Islet of Langerhans (tissue), 1 donor: ENCODE results near the gene GRIP2.

Experiments used
- FAIRE-seq: peaks from one replicate; lab custom pipeline; 2011; peaks lifted over from hg19 to GRCh38; lab: Jason Lieb, UNC

GRIP2 gene

DNA sequence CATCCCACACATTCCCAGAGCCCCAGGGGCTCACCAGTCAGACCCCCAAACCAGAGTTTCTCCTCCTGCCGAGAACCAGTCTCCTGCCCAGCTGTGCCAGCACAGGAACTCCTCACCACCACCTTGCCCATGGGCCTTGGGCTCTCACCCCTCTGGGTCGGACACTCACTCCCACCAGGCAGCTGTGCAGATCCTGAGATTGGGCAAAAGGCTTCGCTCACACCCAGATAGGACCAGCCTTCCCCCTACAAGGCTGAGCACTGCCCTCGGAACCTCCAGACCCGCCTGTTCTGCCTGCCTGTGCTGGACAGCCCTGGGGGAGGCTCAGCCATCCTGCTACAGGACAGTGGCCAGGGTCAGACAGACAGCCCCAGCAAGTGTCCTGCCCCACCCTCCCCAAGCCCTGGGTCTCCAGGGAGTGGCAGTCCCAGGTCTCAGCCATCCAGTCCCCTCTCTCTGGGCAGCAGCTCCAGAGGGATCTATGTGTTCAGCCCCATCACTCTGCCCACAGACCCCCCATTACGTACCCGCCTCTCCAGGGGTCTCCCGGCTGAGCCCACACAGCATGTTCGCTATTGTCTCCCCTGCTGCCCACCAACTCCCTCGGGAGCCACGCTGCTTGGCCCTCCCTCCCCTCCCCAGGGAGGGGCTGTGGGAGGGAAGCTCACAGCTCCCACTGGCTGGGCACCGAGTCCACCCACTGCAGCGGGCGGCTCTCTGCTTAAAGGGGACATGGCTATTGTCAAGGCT is at the start of gene GRIP2:
TSS of gene GRIP2 (minus strand) at position 601 of the 750 bp plus-strand sequence. CDS start at position 567, 34 bp downstream.
- FAIRE-seq: no peak

DNA sequence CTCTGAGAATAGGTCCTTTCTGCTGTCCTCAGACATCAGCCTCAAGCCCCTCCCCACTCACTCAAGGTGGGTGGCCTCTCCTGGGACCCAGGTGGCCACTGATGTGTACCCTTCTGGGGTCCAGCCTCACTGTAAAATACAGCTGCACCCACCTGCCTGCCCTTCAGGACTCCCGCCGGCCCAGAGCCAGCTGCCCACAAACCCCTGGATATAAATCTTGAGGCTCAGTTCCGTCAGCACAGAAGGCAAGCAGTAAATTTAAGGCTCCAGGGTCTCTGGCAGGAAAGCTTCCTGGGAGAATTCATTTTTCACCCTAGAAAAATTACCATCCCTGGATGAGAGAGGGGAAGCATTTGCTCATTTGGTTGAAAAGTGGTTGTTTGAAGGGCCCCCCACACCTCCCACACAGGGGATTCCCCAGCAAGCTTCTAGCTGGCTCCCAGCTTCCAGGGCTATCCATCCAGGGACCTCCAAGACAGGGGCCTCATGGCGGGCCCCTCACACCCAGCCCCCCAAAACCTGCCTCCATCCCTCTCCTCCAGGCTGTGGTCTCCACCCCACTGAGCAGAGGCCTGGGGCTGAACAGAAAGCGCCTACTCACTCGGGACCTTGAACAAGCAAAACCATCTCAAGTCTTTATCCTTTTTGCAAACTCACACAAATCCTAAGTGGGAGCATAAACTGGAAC is 48.4 kb upstream of the GRIP2 start:
- FAIRE-seq: no peak

DNA sequence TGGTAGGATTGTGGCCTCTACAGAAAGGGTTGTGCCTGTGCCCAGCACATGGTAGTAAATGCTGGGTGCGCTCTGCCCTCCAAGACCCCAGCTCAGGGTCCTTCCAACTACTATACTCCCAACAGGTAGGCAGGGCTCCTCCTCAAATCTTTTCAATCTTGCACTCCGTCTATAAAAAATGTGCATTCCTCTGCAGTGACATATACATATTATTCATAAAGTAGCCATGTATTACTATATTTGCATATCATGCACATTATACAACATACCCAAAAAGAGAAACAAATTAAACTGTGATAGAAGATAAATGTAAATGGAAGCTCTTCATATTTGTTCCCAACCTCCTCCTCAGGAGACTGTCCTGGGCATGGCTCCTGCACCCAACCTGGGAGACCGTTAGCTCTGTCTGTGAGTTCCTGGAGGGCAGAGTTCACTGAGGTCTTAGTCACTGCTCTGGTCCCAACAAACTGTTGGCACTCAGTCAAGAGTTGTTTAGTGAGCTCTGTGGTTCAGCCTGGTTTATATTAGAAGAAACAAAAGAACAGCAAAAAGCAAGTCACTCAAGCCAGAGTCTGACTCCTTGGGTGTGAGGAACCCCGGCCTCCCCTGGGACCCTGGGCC is 47.7 kb upstream of the GRIP2 start:
- no peak for FAIRE-seq

DNA sequence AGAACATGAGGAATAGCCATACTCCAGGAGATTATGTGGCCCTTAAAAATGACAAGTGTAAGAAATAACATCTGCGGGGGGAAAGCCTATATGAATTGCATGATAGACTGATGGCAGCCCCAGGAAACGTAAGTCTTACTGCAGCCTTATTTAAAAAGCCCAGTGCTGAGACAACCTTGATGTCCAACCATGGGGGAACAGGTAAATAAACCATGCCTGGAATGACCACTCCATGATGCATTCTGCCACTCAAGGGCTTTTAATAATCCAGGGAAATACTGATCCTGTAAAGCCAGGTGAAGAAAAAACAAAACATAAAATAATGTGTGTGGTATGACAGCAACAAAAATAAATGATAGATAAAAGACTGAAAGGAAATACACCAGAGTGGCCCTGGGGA is 46.5 kb upstream of the GRIP2 start:
- FAIRE-seq: no peak

DNA sequence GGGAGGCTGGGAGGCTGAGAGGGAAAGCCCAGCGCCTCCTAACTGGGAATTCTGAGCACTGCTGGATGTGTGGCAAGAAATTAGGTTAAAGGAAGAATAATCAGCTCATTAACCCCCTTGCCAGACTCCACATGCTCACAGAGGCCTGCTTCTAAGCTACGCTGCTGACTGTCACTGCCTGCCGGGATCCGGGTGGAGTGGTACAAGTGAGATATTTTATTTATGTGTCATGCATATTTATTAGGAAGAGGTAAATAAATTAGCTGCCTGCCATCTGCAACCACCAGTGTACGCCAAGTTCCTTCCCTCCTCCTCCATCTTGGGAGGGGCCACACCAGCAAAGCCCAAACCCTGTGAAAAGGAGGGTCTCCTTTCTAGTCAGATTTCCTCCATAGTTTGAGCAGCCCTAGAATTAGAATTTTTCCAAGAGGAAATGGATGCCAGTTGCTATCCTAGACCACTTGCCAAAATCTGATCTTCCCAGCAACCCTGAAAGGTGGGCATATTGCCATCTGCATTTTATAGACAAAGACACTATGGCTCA is 43.5 kb upstream of the GRIP2 start:
- FAIRE-seq: no peak

GRCh38 chr3:14582045-14582410 is 41.9 kb upstream of the GRIP2 start:
- FAIRE-seq: no peak

DNA sequence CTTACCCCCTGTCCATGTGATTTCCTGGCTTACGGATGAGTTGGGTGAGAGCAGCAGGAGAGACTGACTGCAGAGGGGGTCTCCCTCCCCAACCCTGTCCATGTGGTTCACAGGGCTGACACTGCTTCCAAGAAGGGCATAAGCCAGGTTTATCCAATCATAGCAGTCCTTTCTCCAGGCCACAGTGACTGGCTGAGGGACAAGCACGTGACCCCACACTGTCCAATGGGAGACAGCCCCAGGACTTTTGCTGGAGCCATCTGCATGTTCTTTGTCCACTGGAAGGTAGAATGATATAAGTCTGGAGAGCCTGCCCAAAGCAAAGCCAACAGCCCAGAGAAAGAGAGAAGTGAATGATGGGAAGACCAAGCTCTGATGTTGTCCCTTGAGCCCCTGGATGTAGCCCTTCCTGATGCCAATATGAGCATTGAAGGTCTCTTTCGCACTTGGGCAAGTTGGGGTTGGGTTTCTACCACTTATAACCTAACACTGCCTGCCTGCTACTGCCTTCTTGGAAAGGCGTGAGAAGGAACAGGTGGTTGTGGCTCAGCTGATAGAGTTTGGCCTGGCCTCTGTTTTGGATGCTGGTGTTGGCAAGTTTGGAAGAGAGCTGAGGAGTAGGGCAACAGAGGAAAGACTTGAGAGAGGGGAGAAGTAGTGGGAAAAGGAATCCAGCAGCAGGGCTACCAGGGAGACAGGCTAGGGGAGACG is 41.3 kb upstream of the GRIP2 start:
- FAIRE-seq: no peak

- no peak for FAIRE-seq
Observed at GRCh38 chr3:14577897-14578296, 37.8 kb upstream of the GRIP2 start.

DNA sequence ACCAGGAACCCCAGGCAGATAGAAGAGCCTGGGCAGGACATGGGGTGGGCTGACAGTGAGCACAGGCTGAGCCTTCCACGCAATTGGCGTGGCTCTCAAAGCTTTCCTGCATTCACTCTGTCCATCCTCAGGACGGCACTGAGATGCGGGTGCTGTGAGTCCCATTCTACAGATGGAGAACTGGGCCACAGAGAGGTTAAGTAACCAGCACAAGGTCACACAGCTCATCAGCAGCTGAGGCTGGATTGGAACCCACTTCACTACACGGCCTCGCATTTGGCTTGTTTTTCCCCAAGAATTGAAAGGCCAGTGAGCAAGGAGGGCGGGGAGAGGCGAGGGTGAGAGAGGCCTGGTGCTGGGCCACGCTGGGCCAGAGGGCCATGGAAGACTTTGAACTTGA is 36.0 kb upstream of the GRIP2 start:
- no peak for FAIRE-seq

- FAIRE-seq: no peak
Observed at GRCh38 chr3:14574183-14574582, 34.0 kb upstream of the GRIP2 start.

GRCh38 chr3:14573706-14574105 is 33.6 kb upstream of the GRIP2 start:
- no peak for FAIRE-seq

GRCh38 chr3:14570864-14571263 is 30.7 kb upstream of the GRIP2 start:
- no peak for FAIRE-seq

DNA sequence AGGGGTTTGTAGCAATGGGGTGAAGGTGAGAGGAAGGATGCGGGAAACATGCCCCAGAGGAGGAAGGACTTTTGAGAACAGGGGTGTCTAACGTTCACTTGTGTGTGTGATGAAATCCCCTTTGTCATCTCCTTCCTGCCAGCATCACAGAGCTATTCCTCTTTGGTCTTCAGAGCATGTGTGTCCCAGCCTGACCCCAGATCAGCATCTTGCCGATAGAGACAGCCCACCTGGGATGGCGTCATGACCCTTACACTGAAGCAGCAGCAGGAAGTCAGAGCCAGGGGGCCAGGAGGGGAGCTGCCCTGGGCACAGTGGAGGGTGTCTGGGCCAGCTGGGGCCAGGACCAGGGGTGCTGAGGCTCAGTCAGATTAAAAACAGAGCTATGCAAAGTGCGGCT is 29.9 kb upstream of the GRIP2 start:
- no peak for FAIRE-seq

DNA sequence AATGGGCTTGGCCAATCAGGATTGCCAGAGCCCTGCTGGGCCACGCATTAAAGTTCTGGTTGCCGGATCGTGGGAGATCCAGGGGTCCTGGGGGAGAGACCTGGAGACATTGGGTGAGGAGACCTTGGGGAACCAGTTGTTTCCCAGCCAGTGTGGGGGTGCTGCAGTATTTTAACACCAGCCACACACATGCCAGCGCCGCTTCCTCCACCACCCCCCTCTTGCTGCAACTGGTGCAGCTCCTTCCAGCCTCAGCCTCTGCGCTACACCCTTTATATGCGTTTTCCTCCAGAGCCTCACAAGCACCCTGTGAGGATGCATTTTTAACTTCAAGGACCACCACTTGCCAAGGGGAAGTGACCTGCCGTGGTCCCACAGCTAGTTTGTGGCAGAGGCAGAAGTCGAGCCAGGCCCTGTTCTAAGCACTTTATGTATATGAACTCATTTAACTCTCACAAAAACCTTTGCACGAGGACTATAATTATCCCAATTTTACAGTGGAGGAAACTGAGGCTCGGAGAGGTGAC is 29.4 kb upstream of the GRIP2 start:
- no peak for FAIRE-seq

DNA sequence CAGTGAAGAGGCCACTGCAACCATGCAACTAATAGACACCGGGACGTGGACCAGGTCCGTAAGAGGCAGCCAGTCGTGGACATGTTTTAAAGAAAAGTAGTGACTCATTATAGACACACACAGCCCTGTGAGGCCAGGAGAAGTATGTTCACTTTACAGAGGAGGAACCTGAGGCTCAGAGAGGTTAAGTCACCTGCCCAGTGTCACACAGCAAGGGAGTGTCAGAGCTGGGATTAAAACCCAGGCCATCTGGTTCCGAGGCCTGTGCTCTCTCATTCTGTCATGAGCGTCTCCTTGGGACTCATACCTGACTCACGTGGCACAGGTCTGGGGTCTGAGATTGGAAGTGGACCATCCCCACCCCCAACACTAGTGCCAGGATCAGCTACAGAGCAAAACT is 28.1 kb upstream of the GRIP2 start:
- no peak for FAIRE-seq

GRCh38 chr3:14566812-14567211 is 26.7 kb upstream of the GRIP2 start:
- no peak for FAIRE-seq

GRCh38 chr3:14565868-14566588 is 25.9 kb upstream of the GRIP2 start:
- no peak for FAIRE-seq

GRCh38 chr3:14564741-14565140 is 24.6 kb upstream of the GRIP2 start:
- no peak for FAIRE-seq

GRCh38 chr3:14563946-14564539 is 23.9 kb upstream of the GRIP2 start:
- FAIRE-seq: no peak

- no peak for FAIRE-seq
Observed at GRCh38 chr3:14562121-14562890, 22.2 kb upstream of the GRIP2 start.
